HL-60 (cell line): ENCODE data around the gene CORIN.

Source experiments
- DNase-seq, 2 experiments: peaks; one replicate each; pipeline ENCODE4 v3.0.0-alpha.2; 2010 to 2020; ENCODE audit warnings: low read depth in 1 of 2, low spot score in 1 of 2
- H3K27ac ChIP-seq: fragments of 250-450 bp; sonication (Bioruptor Pico); replicated peaks from 2 replicates; pipeline ENCODE4 v1.5.1; 2020; ENCODE audit warnings: mild to moderate bottlenecking, moderate library complexity
- H3K27me3 ChIP-seq: fragments of 250-450 bp; sonication (Bioruptor Pico); 2 replicates; pipeline ENCODE4 v1.5.1; 2021; ENCODE audit warnings: mild to moderate bottlenecking, moderate library complexity; ENCODE audit not compliant: insufficient read depth, poor library complexity, severe bottlenecking
- H3K4me3 ChIP-seq: replicated peaks from 2 replicates; pipeline ENCODE4 v1.5.1; 2011; ENCODE audit warnings: mild to moderate bottlenecking, control low read depth, low read length; ENCODE audit not compliant: insufficient read depth
- GABPA ChIP-seq: IDR thresholded peaks from 2 replicates; pipeline ENCODE4 v1.6.1; 2012; ENCODE audit warnings: low read depth
- POLR2AphosphoS5 ChIP-seq: IDR thresholded peaks from 2 replicates; pipeline ENCODE4 v1.6.1; 2012; ENCODE audit warnings: low read depth
- REST ChIP-seq: IDR thresholded peaks from 2 replicates; pipeline ENCODE4 v1.6.1; 2012; ENCODE audit warnings: low read depth; ENCODE audit not compliant: insufficient replicate concordance
- SPI1 ChIP-seq: IDR thresholded peaks from 2 replicates; pipeline ENCODE4 v1.6.1; 2012; ENCODE audit warnings: low read depth, mild to moderate bottlenecking, borderline replicate concordance
- TF ChIP-seq, protein P1 (sequence below): IDR thresholded peaks from one replicate; pipeline ENCODE4 v1.5.1; 2011; ENCODE audit warnings: low read length, control low read depth, inconsistent platforms; ENCODE audit not compliant: insufficient read depth

Gene CORIN

DNA sequence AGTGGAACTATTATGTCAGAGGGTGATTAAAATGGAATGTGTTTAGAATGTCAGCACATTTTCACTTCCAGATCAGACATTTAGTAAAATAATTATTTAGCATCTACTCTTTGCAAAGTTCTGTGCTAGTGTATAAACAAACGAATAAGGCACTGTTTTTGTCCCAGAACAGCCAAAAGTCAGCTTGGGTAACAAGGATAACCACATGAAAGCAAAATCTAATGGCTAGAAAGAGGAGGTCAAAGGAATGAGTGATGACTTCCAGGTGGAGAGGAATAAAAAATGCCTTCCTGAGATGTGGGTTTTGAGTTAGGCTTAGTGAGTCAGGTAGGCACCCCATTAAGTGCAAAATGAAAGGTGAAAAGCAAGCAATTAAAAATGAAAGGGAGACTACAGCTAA is 240.2 kb downstream of the CORIN start:
- Histone ChIP-seq H3K27ac (no peak overlapping the region), H3K27me3 (no peaks in the 10 kb centered on the region), H3K4me3 (no peak overlapping the region)
- no peak for TF ChIP-seq REST
- TF ChIP-seq, protein P1, sequence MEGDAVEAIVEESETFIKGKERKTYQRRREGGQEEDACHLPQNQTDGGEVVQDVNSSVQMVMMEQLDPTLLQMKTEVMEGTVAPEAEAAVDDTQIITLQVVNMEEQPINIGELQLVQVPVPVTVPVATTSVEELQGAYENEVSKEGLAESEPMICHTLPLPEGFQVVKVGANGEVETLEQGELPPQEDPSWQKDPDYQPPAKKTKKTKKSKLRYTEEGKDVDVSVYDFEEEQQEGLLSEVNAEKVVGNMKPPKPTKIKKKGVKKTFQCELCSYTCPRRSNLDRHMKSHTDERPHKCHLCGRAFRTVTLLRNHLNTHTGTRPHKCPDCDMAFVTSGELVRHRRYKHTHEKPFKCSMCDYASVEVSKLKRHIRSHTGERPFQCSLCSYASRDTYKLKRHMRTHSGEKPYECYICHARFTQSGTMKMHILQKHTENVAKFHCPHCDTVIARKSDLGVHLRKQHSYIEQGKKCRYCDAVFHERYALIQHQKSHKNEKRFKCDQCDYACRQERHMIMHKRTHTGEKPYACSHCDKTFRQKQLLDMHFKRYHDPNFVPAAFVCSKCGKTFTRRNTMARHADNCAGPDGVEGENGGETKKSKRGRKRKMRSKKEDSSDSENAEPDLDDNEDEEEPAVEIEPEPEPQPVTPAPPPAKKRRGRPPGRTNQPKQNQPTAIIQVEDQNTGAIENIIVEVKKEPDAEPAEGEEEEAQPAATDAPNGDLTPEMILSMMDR, result no peak
- no peak for TF ChIP-seq SPI1
- TF ChIP-seq GABPA, result no peak
- TF ChIP-seq POLR2AphosphoS5, result no peak
- no peak for DNase-seq

DNA sequence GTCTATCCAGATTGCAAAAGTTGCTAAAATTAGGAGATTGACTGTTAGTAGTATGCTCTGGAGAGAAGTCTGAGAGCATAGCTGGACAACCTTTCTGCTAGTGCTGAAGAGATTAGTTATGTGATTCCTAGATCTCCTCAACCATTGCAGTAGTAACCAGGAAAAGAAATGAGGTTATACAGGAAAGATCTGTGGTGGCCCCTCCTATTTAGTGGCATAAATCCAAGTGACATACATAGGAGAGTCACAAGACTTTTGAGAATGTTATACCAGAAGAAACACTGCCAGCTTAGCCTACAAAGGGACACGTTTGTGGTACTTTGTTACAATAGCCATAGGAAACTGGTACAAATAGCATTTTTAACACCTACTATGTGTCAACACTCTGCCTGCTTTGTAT is 247.5 kb downstream of the CORIN start:
- Histone ChIP-seq H3K27me3 (no peaks in the 10 kb centered on the region), H3K27ac (no peak overlapping the region), H3K4me3 (no peak overlapping the region)
- TF ChIP-seq GABPA (no peak), POLR2AphosphoS5 (no peak), REST (no peak), SPI1 (no peak)
- TF ChIP-seq, protein P1, result no peak
- no peak for DNase-seq

DNA sequence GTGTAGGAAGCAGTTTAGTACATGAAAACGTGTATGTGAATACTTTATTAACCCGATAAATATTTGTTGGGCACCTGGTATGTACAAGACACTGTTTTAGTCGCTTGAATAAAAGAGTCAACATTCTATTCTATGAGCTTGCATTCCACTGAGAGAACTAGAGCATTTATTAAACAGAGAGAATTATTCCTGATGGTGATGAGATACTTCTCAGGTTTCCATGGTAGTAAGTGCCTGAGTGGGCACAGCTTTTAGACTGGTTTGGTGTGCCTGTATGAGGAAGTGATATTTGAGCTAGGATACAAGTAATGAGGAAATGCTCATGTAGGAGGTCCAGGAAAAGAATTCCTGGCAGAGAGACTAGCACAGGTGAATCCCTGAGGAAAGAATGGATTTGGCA is 258.6 kb downstream of the CORIN start:
- Histone ChIP-seq H3K4me3 (no peak overlapping the region), H3K27ac (no peak overlapping the region), H3K27me3 (no peaks in the 10 kb centered on the region)
- DNase-seq, result no peak
- no peak for TF ChIP-seq REST
- TF ChIP-seq SPI1, result peak; percentile 30; the same call in 1 of the 2 replicates
- TF ChIP-seq, protein P1, result no peak
